NT2/D1 (cell line): ENCODE measurements around the gene VAV1.

Experiments
- SUZ12 ChIP-seq: IDR thresholded peaks from 2 replicates; pipeline ENCODE4 v1.6.1; 2011; ENCODE audit not compliant: insufficient read length, insufficient read depth; ENCODE audit errors: extremely low read depth
- YY1 ChIP-seq: IDR thresholded peaks from 2 replicates; pipeline ENCODE4 v1.6.1; 2011; ENCODE audit not compliant: insufficient read length, insufficient read depth
- ZNF274 ChIP-seq: IDR thresholded peaks from 2 replicates; pipeline ENCODE4 v1.6.1; 2011; ENCODE audit warnings: mild to moderate bottlenecking, low read depth, low read length

DNA sequence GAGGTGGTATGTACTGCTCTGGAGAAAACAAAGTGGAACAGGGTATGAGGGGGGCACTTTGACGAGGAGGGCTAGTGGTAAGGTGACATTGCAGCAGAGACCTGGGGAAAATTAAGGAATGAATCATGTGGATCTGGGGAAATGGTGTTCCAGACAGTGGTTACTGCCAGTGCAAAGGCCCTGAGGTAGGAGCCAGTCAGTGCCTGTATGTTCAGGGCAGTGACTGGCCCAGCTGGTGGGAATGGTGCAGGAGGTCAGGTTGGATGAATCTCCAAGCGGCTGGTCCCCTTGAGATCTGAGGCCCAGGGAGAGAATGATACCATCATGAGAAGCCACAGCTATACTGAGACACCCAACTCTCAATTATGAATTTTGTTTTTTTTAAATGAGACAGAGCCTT is 4.9 kb downstream of the VAV1 start:
- no peak for TF ChIP-seq ZNF274
- TF ChIP-seq YY1, result no peak
- no peak for TF ChIP-seq SUZ12
